ENCODE results near the gene S100A12.

S100A12 gene

GRCh38 chr1:153396461-153396860 lies 21.0 kb upstream of the S100A12 start:
- no peak for DNase-seq

- no peak for DNase-seq
Measured at GRCh38 chr1:153395776-153396175, 20.4 kb upstream of the S100A12 start.

GRCh38 chr1:153395136-153395685 lies 19.8 kb upstream of the S100A12 start:
- no peak for DNase-seq

GRCh38 chr1:153394391-153394790 lies 19.0 kb upstream of the S100A12 start:
- DNase-seq = no peak

- DNase-seq = no peak
Measured at GRCh38 chr1:153393926-153394325, 18.5 kb upstream of the S100A12 start.

GRCh38 chr1:153392822-153393221 lies 17.4 kb upstream of the S100A12 start:
- DNase-seq = no peak

- no peak for DNase-seq
Measured at GRCh38 chr1:153392258-153392657, 16.8 kb upstream of the S100A12 start.

GRCh38 chr1:153390938-153391710 lies 15.7 kb upstream of the S100A12 start, which contains the start of gene S100A8:
S100A8 (minus strand) TSS chr1:153391073; CDS start chr1:153390535, 538 bp downstream.
- DNase-seq = no peak

- DNase-seq = no peak
Measured at GRCh38 chr1:153389973-153390879, 14.8 kb upstream of the S100A12 start.

- no peak for DNase-seq
Measured at GRCh38 chr1:153389401-153389800, 14.0 kb upstream of the S100A12 start.

- DNase-seq = no peak
Measured at GRCh38 chr1:153387785-153388184, 12.4 kb upstream of the S100A12 start.

- DNase-seq = no peak
Measured at GRCh38 chr1:153387001-153387400, 11.6 kb upstream of the S100A12 start.

GRCh38 chr1:153386500-153386901 lies 11.1 kb upstream of the S100A12 start:
- no peak for DNase-seq

GRCh38 chr1:153384958-153385580 lies 9.6 kb upstream of the S100A12 start:
- no peak for DNase-seq

GRCh38 chr1:153380711-153381110 lies 5.3 kb upstream of the S100A12 start:
- no peak for DNase-seq

- DNase-seq = no peak
Measured at GRCh38 chr1:153379591-153379990, 4.2 kb upstream of the S100A12 start.

- DNase-seq = no peak
Measured at GRCh38 chr1:153374071-153374470, 1.4 kb downstream of the S100A12 start.

GRCh38 chr1:153372571-153372970 lies 2.9 kb downstream of the S100A12 start:
- DNase-seq = no peak

- DNase-seq = no peak
Measured at GRCh38 chr1:153371231-153371630, 4.2 kb downstream of the S100A12 start.

GRCh38 chr1:153370146-153370545 lies 5.3 kb downstream of the S100A12 start:
- no peak for DNase-seq

GRCh38 chr1:153368495-153368894 lies 6.9 kb downstream of the S100A12 start:
- no peak for DNase-seq

- no peak for DNase-seq
Measured at GRCh38 chr1:153367090-153367489, 8.3 kb downstream of the S100A12 start.

GRCh38 chr1:153366261-153366660 lies 9.2 kb downstream of the S100A12 start:
- DNase-seq = no peak
